ENCODE data around the gene LTA. TPM values are rescaled to one million over a fixed set of nuclear protein-coding genes. Genes with fewer than 3 reads are reported as not detected.

Gene LTA
- total and polyA plus RNA-seq, 2 donors (not counting 3 experiments of a cell fraction or from before 2014, with no cell fraction given), result 0.46 TPM; not detected in 1

GRCh38 chr6:31615748-31616147 lies 43.7 kb downstream of the LTA start:
- BruUV-seq (replicated peaks), result no TSS peak
- Histone ChIP-seq H3K27ac (ENCODE audit: insufficient read depth, low read depth, low read length) (no peak overlapping the region), H3K79me2 (ENCODE audit: control insufficient read depth, insufficient read depth, low read length) (peaks cover 2% of the 10 kb centered on the region), H3K36me3 (ENCODE audit: control insufficient read depth in 2 of 2, extremely low read depth in 1 of 2, insufficient read depth in 2 of 2, low read length in 2 of 2) (no peaks in the 10 kb centered on the region), H3K9ac (replicated peaks; ENCODE audit: extremely low read depth, insufficient read depth, low read length) (no peak overlapping the region), H3K4me1 (ENCODE audit: control insufficient read depth, extremely low read depth, insufficient read depth, low read length) (no peaks in the 10 kb centered on the region), H3K4me2 (ENCODE audit: insufficient read depth, low read length) (no peak overlapping the region), H2AFZ (ENCODE audit: low read depth, low read length) (no peak overlapping the region), H3K9me1 (replicated peaks; ENCODE audit: control insufficient read depth, extremely low read depth, insufficient read depth, low read length) (no peaks in the 10 kb centered on the region), H3K9me3 (replicated peaks; ENCODE audit: control insufficient read depth, insufficient read depth, low read length) (no peaks in the 10 kb centered on the region), H3K27me3 (ENCODE audit: control insufficient read depth in 2 of 2, insufficient read depth in 2 of 2, low read length in 2 of 2) (peaks cover 0 to 3% of the 10 kb centered on the region in 2 experiments), H4K20me1 (replicated peaks; ENCODE audit: control insufficient read depth, extremely low read depth, insufficient read depth, low read length) (no peaks in the 10 kb centered on the region), H3K4me3 (replicated peaks in 1 of 3; ENCODE audit: insufficient read depth in 1 of 3, low read depth in 1 of 3, low read length in 3 of 3) (no peak overlapping the region)
- intact Hi-C loops (cut with micrococcal nuclease), result no loop called here
- DNase-seq (ENCODE audit: low read depth, low spot score) (no peak), FAIRE-seq (no peak)
- TF ChIP-seq POLR2A (IDR thresholded peaks at IDR 0.05; ENCODE audit: low read depth, low read length), result no peak
- TF ChIP-seq POLR2AphosphoS5 (IDR thresholded peaks at IDR 0.05; ENCODE audit: insufficient read depth, low read depth, low read length), result no peak
- TF ChIP-seq, protein P1, sequence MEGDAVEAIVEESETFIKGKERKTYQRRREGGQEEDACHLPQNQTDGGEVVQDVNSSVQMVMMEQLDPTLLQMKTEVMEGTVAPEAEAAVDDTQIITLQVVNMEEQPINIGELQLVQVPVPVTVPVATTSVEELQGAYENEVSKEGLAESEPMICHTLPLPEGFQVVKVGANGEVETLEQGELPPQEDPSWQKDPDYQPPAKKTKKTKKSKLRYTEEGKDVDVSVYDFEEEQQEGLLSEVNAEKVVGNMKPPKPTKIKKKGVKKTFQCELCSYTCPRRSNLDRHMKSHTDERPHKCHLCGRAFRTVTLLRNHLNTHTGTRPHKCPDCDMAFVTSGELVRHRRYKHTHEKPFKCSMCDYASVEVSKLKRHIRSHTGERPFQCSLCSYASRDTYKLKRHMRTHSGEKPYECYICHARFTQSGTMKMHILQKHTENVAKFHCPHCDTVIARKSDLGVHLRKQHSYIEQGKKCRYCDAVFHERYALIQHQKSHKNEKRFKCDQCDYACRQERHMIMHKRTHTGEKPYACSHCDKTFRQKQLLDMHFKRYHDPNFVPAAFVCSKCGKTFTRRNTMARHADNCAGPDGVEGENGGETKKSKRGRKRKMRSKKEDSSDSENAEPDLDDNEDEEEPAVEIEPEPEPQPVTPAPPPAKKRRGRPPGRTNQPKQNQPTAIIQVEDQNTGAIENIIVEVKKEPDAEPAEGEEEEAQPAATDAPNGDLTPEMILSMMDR (IDR thresholded peaks at IDR 0.05; ENCODE audit: extremely low read depth in 1 of 2, insufficient read depth in 1 of 2, low read depth in 1 of 2, low read length in 2 of 2), result no peak
- TF ChIP-seq FOS (IDR thresholded peaks at IDR 0.05; ENCODE audit: borderline replicate concordance, insufficient read depth, low read length), result no peak
- TF ChIP-seq GATA2 (IDR thresholded peaks at IDR 0.05; ENCODE audit: insufficient read depth, insufficient read length, low read depth, low read length), result no peak
- TF ChIP-seq EZH2 (IDR thresholded peaks at IDR 0.05; ENCODE audit: borderline replicate concordance, low read depth, low read length, severe bottlenecking), result no peak
- no peak for TF ChIP-seq JUN (IDR thresholded peaks at IDR 0.05; ENCODE audit: borderline replicate concordance, insufficient read depth, insufficient read length, low read depth)
- TF ChIP-seq, protein P2, sequence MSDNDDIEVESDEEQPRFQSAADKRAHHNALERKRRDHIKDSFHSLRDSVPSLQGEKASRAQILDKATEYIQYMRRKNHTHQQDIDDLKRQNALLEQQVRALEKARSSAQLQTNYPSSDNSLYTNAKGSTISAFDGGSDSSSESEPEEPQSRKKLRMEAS (IDR thresholded peaks at IDR 0.05; ENCODE audit: insufficient read depth, insufficient read length), result no peak
- TF ChIP-seq MYC (IDR thresholded peaks at IDR 0.05; ENCODE audit: low read depth, low read length), result no peak
- POLR2A ChIA-PET, result no interaction called here
- dilution Hi-C loops (cut with MboI; ENCODE audit: extremely low pct_ligation_motif_present, low sequenced_read_pairs), result no loop called here
- CTCF ChIA-PET, result interaction anchor here (2.5 kb wide), 1 partner anchor 17 kb away, joined by 8 read pairs; no protein-coding TSS in a partner anchor
